Stomach (tissue), 4 donors: ENCODE measurements around the gene MRPS31.

ENCODE experiments used
- CTCF ChIP-seq, 7 experiments: fragments of 450-650 bp in 4 of 7; fragments of 200-600 bp in 3 of 7; sonication (generic) in 3 of 7; IDR thresholded peaks; one replicate each; pipeline ENCODE4 v1.5.1; 2016 to 2019; ENCODE audit warnings: antibody characterized with exemption in 7 of 7, control low read depth in 2 of 7, mild to moderate bottlenecking in 1 of 7
- EP300 ChIP-seq: sonication (generic); formaldehyde crosslinking; IDR thresholded peaks from one replicate; pipeline ENCODE4 v1.6.1; 2017; ENCODE audit warnings: antibody characterized with exemption
- POLR2A ChIP-seq, 4 donors: fragments of 450-650 bp; IDR thresholded peaks; one replicate each; pipeline ENCODE4 v1.6.1; 2016; ENCODE audit warnings: antibody characterized with exemption in 4 of 4, control low read depth in 2 of 4, mild to moderate bottlenecking in 1 of 4, moderate library complexity in 1 of 4
- POLR2AphosphoS5 ChIP-seq, 3 donors: sonication (generic); formaldehyde crosslinking; IDR thresholded peaks; one replicate each; pipeline ENCODE4 v1.6.1; 2016; ENCODE audit warnings: antibody characterized with exemption in 3 of 3

GRCh38 chr13:40762849-40763248 lies 8.1 kb downstream of the MRPS31 start:
- no peak for TF ChIP-seq POLR2AphosphoS5 (IDR thresholded peaks at IDR 0.05)
- no peak for TF ChIP-seq CTCF (IDR thresholded peaks at IDR 0.05)
- no peak for TF ChIP-seq POLR2A (IDR thresholded peaks at IDR 0.05)
- no peak for TF ChIP-seq EP300
